Right lobe of liver (tissue), 6 donors: ENCODE results near the gene MAGEA11. TPM values are rescaled to one million over a fixed set of nuclear protein-coding genes. Genes with fewer than 3 reads are reported as not detected.
A peak's percentile ranks its signal among the peaks of the same experiment; 100 is the strongest.
"Not testable (repeated sequence)": the region's sequence is repeated elsewhere in the genome, so short reads cannot be mapped to it uniquely, and the experiment has no call there.

Experiments used
- ATAC-seq, 4 donors: fragments of 200-7000 bp; cut with Tn5 transposase; one replicate each; pipeline ENCODE4 v1.9.1; 2020; ENCODE audit warnings: mild to moderate bottlenecking in 4 of 4, moderate library complexity in 4 of 4
- DNase-seq, 3 donors: peaks; one replicate each; pipeline ENCODE4 v3.0.0-alpha.2; 2020
- H3K27ac ChIP-seq, 3 donors: fragments of 200-600 bp; one replicate each; pipeline ENCODE4 v1.8.0; 2022
- H3K27me3 ChIP-seq, 2 donors: fragments of 200-600 bp; one replicate each; pipeline ENCODE4 v1.8.0; 2022
- H3K36me3 ChIP-seq, 4 donors: fragments of 200-600 bp; sonication (generic) in 1 of 4; one replicate each; pipeline versions ENCODE4 v1.5.1 to v1.8.0; 2017 to 2022; ENCODE audit warnings: control low read depth in 1 of 4
- H3K4me1 ChIP-seq, 4 donors: fragments of 200-600 bp; sonication (generic) in 1 of 4; one replicate each; pipeline versions ENCODE4 v1.5.1 to v1.8.0; 2017 to 2022; ENCODE audit warnings: control low read depth in 1 of 4
- H3K4me3 ChIP-seq, 3 donors: fragments of 200-600 bp; one replicate each; pipeline ENCODE4 v1.8.0; 2022
- H3K9me3 ChIP-seq, 4 donors: fragments of 200-600 bp; sonication (generic) in 1 of 4; one replicate each; pipeline versions ENCODE4 v1.5.1 to v1.8.0; 2017 to 2022; ENCODE audit warnings: control low read depth in 1 of 4
- POLR2A ChIP-seq: fragments of 450-650 bp; IDR thresholded peaks from one replicate; pipeline ENCODE4 v1.6.1; 2017; ENCODE audit warnings: antibody characterized with exemption, mild to moderate bottlenecking
- WGBS: methylation state at CpG from one replicate; pipeline ENCODE4 v1.1.6; 2018; ENCODE audit warnings: low coverage, low lambda C conversion rate; ENCODE audit not compliant: insufficient coverage; ENCODE audit errors: missing lambda C conversion rate; 5-methylcytosine and 5-hydroxymethylcytosine counted together
- intact Hi-C, 2 donors: fragments of 100-400 bp; cut with DNase I; formaldehyde crosslinking; loops; one replicate each; pipeline versions ENCODE4 v1.11.2 to v1.14.1; 2022
- total RNA-seq, 6 experiments: library from RNA; depleted of rRNA in 2 of 6; stranded (reverse); fragments of >200 nt in 2 of 6; fragmentation: NEBNext Ultra II Directional in 3 of 6; extraction: Animal tissue kit (Norgen Biotek cat#: 25700) in 3 of 6; gene quantifications; one replicate each; pipeline versions ENCODE4 v1.1.0 to v1.2.4, GENCODE V29; 2016 to 2023
- TF ChIP-seq, protein P1 (sequence below), 4 donors: fragments of 200-600 bp in 3 of 4; fragments of 450-650 bp in 1 of 4; IDR thresholded peaks; one replicate each; pipeline versions ENCODE4 v1.5.1 to v1.8.0; 2016 to 2022; ENCODE audit warnings: antibody characterized with exemption in 4 of 4, mild to moderate bottlenecking in 2 of 4
- donor health status: DM: no; HTN: yes; CAD: no.
- donor health status: DM: no; HTN: no; CAD: no.
- donor health status: DM: no; HTN: no; CAD: no.
- donor health status: DM: no; HTN: yes; CAD: no.
- donor health status: DM: no; HTN: yes; CAD: no.

MAGEA11 gene
- total RNA-seq, 6 experiments from 2014 or later: not detected

DNA sequence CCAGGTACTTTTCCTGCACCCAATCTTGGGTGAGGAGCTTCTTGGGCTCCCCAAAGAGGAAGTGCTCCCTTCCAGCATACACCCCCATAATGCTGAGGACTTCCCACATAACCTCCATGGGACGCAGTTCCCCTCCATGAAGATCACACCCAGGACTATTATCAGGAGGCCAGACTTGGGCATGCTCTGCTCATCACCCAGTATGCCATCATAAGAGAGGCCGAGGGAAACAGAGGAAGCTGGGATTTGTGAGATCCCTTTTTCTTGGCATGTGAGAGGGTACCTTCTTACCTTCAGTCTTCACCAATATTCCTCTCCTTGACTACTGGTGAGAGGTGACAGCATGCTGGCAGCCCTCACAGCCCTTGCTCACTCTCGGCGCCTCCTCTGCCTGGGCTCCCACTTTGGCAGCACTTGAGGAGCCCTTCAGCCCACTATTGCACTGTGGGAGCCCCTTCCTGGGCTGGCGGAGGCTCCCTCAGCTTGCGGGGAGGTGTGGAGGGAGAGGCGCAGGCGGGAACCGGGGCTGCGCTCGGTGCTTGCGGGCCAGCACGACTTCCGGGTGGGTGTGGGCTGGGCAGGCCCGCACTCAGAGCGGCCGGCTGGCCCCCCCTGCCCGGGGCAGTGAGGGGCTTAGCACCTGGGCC, 46.3 kb downstream of the MAGEA11 start:
- ATAC-seq: no peak

DNA sequence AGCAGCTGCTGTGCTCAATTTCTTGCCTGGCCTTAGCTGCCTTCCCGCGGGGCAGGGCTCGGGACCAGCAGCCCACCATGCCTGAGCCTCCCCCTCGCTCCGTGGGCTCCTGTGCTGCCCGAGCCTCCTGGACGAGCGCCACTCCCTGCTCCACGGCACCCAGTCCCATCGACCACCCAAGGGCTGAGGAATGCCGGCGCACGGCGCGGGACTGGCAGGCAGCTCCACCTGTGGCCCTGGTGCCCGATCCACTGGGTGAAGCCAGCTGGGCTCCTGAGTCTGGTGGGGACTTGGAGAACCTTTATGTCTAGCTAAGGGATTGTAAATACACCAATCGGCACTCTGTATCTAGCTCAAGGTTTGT, 46.8 kb downstream of the MAGEA11 start:
- DNase-seq: peak in 2 of 3 donors; percentile 14 to 43
- 40% methylated on average over 1 of the region's 17 CpGs for WGBS
- intact Hi-C loops: not testable (repeated sequence)

More for the DNA sequence above, 46.3 kb downstream of the MAGEA11 start:
- DNase-seq: peak in 1 of 3 donors; percentile 19
- no peak overlapping the region for H3K4me3 ChIP-seq
- no peaks in the 10 kb centered on the region for H3K9me3 ChIP-seq
- TF ChIP-seq, protein P1, sequence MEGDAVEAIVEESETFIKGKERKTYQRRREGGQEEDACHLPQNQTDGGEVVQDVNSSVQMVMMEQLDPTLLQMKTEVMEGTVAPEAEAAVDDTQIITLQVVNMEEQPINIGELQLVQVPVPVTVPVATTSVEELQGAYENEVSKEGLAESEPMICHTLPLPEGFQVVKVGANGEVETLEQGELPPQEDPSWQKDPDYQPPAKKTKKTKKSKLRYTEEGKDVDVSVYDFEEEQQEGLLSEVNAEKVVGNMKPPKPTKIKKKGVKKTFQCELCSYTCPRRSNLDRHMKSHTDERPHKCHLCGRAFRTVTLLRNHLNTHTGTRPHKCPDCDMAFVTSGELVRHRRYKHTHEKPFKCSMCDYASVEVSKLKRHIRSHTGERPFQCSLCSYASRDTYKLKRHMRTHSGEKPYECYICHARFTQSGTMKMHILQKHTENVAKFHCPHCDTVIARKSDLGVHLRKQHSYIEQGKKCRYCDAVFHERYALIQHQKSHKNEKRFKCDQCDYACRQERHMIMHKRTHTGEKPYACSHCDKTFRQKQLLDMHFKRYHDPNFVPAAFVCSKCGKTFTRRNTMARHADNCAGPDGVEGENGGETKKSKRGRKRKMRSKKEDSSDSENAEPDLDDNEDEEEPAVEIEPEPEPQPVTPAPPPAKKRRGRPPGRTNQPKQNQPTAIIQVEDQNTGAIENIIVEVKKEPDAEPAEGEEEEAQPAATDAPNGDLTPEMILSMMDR (IDR thresholded peaks at IDR 0.05): no peak
- TF ChIP-seq POLR2A: no peak
- H3K27ac ChIP-seq: no peak overlapping the region
- WGBS: 71% methylated on average over 2 of the region's 18 CpGs
- no peaks in the 10 kb centered on the region for H3K4me1 ChIP-seq
- intact Hi-C loops: no loop called here
- H3K27me3 ChIP-seq: no peaks in the 10 kb centered on the region
- no peaks in the 10 kb centered on the region for H3K36me3 ChIP-seq

DNA sequence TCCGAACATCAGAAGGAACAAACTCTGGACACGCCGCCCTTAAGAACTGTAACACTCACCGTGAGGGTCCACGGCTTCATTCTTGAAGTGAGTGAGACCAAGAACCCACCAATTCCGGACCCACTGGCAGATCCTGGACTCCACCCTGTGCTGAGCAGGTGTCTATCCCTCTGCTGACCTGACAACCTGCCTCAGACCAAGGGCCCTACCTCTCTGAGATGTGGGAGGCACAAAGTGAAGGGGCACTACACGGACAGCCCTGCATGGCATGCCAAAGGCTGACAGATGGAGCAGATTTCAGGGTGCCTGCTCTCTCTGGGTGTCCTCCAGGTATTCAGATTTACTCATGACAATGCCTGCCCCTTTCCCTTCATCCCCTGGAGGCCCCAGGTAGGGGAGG, 48.0 kb downstream of the MAGEA11 start:
- H3K27me3 ChIP-seq: no peaks in the 10 kb centered on the region
- no peaks in the 10 kb centered on the region for H3K36me3 ChIP-seq
- TF ChIP-seq POLR2A: no peak
- TF ChIP-seq, protein P1 (IDR thresholded peaks at IDR 0.05): no peak
- DNase-seq (no peak), ATAC-seq (no peak)
- WGBS: 51% methylated on average over 3 of the region's 7 CpGs
- no peaks in the 10 kb centered on the region for H3K4me1 ChIP-seq
- no peak overlapping the region for H3K4me3 ChIP-seq
- H3K27ac ChIP-seq: no peak overlapping the region
- intact Hi-C loops: no loop called here
- no peaks in the 10 kb centered on the region for H3K9me3 ChIP-seq

More for the DNA sequence above, 46.8 kb downstream of the MAGEA11 start:
- H3K4me3 ChIP-seq, H3K27me3 ChIP-seq, ATAC-seq, H3K27ac ChIP-seq, H3K36me3 ChIP-seq, H3K4me1 ChIP-seq, H3K9me3 ChIP-seq: not testable (repeated sequence)

DNA sequence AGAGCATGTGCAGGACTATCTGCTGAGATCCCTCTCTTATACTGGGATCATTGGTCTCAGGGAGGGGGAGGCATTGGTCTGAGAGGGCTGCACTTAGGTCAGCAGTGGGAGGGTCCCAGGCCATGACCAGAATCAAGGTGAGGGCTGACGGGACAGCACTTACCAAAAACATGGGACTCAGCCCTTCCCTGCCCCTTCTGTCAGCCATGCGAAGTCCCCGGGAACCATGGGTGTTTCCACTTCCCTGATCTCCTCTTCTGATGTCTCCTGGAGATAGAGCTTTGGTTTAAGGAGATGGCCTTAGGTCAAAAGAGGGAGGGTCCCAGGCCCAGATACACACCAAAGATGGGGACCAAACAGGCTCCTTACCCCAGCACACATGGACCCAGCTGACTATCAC, 49.1 kb downstream of the MAGEA11 start:
- H3K4me3 ChIP-seq: no peak overlapping the region
- no peaks in the 10 kb centered on the region for H3K9me3 ChIP-seq
- DNase-seq: peak in 1 of 3 donors; percentile 5
- no peaks in the 10 kb centered on the region for H3K4me1 ChIP-seq
- WGBS: 100% methylated on average over 2 of the region's 3 CpGs
- TF ChIP-seq, protein P1 (IDR thresholded peaks at IDR 0.05): no peak
- no peak for TF ChIP-seq POLR2A
- intact Hi-C loops: no loop called here
- no peak overlapping the region for H3K27ac ChIP-seq
- H3K27me3 ChIP-seq: no peaks in the 10 kb centered on the region
- no peak for ATAC-seq
- no peaks in the 10 kb centered on the region for H3K36me3 ChIP-seq

DNA sequence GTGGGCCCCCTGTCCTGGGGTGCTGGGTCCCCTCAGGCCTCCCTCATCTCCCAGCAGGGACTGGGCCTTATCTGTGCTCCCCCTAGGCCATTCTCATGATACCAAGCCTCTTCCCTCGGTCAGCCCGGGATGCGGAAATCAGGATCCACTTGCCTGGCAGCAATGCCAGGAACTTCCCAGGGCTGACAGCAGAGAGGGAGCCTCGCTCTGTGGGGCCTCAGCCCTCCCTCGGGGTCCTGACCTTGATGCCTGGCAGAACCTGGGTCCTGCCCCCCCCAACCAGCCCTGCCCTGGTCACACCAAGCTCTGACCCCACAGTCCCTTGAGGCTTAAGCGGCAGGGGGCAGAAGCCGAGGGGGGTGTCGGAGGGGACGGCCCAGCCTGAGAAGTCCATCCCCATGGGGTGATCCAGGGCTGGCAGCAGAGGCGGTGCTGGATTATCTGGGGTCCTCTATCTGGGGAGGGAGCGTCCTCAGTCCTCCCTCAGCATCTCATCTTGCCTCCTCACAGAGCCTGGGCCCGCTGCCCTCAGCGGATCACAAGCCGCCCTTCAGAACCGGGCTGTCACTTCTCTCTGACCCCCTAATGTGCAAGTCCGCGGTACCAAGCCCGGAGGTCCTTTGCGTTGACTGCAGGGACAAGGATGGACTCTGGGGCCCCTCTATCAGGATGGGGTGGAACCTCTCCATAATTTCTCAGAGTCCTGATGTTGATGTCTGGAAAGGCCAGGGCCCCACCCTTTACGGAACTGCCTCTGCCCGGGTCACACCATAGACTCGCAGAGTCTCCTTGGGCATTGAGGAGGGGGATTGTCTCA, 50.2 kb downstream of the MAGEA11 start:
- peak in 1 of 3 donors; percentile 28 for DNase-seq
- H3K4me3 ChIP-seq, H3K36me3 ChIP-seq, H3K9me3 ChIP-seq, H3K27me3 ChIP-seq, ATAC-seq, intact Hi-C loops, H3K27ac ChIP-seq, H3K4me1 ChIP-seq: not testable (repeated sequence)
- 60% methylated on average over 3 of the region's 22 CpGs for WGBS
